Fibroblast of mammary gland (primary cell): ENCODE data around the gene PPP1R36.

Experiments used
- DNase-seq: peaks from one replicate; pipeline ENCODE4 v3.0.0-alpha.2; 2010; ENCODE audit warnings: low read depth
- H3K4me3 ChIP-seq: 2 replicates; pipeline ENCODE4 v1.5.1; 2011; ENCODE audit warnings: low read depth, mild to moderate bottlenecking, low read length, moderate library complexity; ENCODE audit not compliant: control insufficient read depth
- CTCF ChIP-seq: conservative IDR thresholded peaks from 2 replicates; pipeline ENCODE4 v1.5.1; 2011; ENCODE audit warnings: low read depth, low read length, inconsistent platforms; ENCODE audit not compliant: control insufficient read depth, insufficient read depth

Gene PPP1R36

DNA sequence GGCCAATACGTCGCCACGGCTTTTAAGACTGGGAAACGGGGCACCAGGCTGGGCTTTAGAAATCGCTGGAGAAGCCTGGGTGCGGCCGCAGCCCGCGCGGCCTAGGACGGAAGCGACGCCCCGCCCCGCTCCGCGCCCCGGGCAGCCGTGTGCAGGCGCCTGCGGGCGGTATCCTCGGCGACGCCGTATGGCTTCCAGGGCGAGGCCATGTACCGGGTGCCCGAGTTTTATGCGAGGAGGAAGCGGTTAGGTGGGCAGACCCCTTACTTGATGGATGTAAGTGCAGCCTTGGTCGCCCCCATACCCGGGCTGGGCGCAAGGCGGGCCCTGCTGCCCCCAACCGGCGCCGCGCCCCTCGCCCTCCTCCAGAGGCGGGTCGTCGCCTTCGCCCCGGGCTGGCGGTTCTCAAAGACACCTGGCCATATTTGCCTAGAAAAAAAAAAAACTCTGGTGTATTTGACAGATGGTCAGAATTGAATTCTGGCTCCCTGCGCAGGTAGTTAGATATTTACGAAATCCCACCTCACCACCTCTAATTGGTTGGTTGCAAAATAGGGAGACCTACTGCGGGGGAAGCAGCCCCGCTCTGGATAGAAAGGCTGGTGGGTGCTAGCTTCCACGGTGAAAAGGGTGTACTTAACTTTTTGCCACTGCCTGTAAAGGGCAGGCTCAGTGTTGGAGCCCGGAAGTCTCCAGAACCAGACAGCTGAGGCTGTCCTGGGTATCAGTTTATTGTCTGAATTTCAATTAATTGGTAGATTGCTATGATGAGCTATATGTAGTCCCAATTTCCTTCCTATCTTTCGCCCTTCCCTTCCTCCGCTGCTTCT is at the start of gene PPP1R36:
PPP1R36 (plus strand) TSS at position 171 of the 830 bp plus-strand sequence; CDS start at position 208, 37 bp downstream.
- no peak for TF ChIP-seq CTCF
- no peak within 1 kb of the TSS for H3K4me3 ChIP-seq
- no peak for DNase-seq

DNA sequence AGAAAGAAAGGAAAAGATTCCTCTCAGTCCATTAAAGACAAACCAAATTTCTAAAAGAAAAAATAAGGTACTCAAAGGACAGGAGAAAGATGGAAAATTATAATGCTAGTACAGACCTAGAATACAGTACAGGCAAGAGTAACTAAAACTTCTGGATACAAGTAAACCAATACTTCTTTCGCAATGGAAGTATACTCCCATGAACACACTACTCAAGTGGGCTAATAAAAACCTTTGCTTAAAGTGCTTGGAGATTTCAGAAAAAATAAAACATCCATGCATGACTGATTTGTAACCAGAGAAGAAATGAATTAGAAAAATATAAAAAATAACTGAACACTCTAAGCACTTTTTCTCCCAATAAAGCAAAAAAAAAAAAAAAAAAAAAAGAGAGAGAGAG is 49.7 kb upstream of the PPP1R36 start:
- DNase-seq: peak; percentile 41
- no peak overlapping the region for H3K4me3 ChIP-seq
- no peak for TF ChIP-seq CTCF

- TF ChIP-seq CTCF: no peak
These were observed 48.2 kb upstream of the PPP1R36 start for GRCh38 chr14:64501411-64502171.

GRCh38 chr14:64502456-64502855 is 47.3 kb upstream of the PPP1R36 start:
- no peak for DNase-seq
- no peak for TF ChIP-seq CTCF
- H3K4me3 ChIP-seq: peak overlapping the region; percentile 83

More at GRCh38 chr14:64501411-64502171, 48.2 kb upstream of the PPP1R36 start:
- peak; percentile 85 for DNase-seq
- H3K4me3 ChIP-seq: peak overlapping the region; percentile 83

GRCh38 chr14:64502887-64503433 is 46.8 kb upstream of the PPP1R36 start:
- TF ChIP-seq CTCF: no peak
- H3K4me3 ChIP-seq: peak overlapping the region; percentile 83
- peak; percentile 18 for DNase-seq

- peak; percentile 91 for DNase-seq
- no peak for TF ChIP-seq CTCF
- H3K4me3 ChIP-seq: peak within 1 kb of the TSS; percentile 83
These were observed 46.1 kb upstream of the PPP1R36 start, which contains the start of gene ZBTB25 for GRCh38 chr14:64503434-64504309. Gene ZBTB25, minus strand, starts transcription at chr14:64503838. Its CDS starts 13,305 bp downstream, at chr14:64490533.
